Astrocyte of the spinal cord (primary cell): Measurements from ENCODE around the gene NUDT1.

ENCODE experiments used
- DNase-seq: peaks from one replicate; pipeline ENCODE4 v3.0.0; 2011; ENCODE audit warnings: low read depth, low spot score
- H3K4me3 ChIP-seq: 2 replicates; pipeline ENCODE4 v1.5.1; 2011; ENCODE audit warnings: low read depth, mild to moderate bottlenecking, low read length, moderate library complexity
- in situ Hi-C: cut with HindIII; loops from 2 replicates; pipeline ENCODE4 v1.10.0; 2017; ENCODE audit warnings: low sequenced_read_pairs
- TF ChIP-seq, protein P1 (sequence below): IDR thresholded peaks from 2 replicates; pipeline ENCODE4 v1.5.1; 2012; ENCODE audit warnings: low read depth, mild to moderate bottlenecking, low read length, inconsistent platforms

The NUDT1 gene

GRCh38 chr7:2217716-2218443 is 24.1 kb upstream of the NUDT1 start:
- DNase-seq = no peak
- no peak overlapping the region for H3K4me3 ChIP-seq
- in situ Hi-C loops = no loop called here
- TF ChIP-seq, protein P1, sequence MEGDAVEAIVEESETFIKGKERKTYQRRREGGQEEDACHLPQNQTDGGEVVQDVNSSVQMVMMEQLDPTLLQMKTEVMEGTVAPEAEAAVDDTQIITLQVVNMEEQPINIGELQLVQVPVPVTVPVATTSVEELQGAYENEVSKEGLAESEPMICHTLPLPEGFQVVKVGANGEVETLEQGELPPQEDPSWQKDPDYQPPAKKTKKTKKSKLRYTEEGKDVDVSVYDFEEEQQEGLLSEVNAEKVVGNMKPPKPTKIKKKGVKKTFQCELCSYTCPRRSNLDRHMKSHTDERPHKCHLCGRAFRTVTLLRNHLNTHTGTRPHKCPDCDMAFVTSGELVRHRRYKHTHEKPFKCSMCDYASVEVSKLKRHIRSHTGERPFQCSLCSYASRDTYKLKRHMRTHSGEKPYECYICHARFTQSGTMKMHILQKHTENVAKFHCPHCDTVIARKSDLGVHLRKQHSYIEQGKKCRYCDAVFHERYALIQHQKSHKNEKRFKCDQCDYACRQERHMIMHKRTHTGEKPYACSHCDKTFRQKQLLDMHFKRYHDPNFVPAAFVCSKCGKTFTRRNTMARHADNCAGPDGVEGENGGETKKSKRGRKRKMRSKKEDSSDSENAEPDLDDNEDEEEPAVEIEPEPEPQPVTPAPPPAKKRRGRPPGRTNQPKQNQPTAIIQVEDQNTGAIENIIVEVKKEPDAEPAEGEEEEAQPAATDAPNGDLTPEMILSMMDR = no peak

GRCh38 chr7:2218444-2218785 is 23.6 kb upstream of the NUDT1 start:
- no peak for DNase-seq
- in situ Hi-C loops = no loop called here

DNA sequence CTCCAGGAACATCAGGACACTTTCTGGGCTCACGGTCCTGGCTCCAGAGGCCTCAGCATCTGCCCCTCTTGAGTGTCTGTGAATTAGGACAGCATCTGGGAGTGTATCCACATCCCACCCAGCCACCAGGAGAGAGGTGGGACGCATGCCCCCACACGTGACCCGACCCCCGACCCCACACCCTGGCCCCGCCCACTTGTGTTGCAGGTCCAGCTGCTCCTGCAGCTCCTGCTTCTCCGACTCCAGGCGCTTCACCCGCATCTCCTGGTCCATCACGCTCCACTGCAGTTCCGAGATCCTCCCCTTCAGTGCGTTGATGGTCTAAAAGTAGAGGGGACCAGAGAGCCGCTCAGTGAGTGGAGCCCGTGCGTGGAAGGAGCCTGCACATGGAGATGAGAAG is 22.9 kb upstream of the NUDT1 start:
- in situ Hi-C loops = no loop called here
- H3K4me3 ChIP-seq = no peak overlapping the region
- TF ChIP-seq, protein P1 = no peak
- no peak for DNase-seq

More at GRCh38 chr7:2218444-2218785, 23.6 kb upstream of the NUDT1 start:
- no peak overlapping the region for H3K4me3 ChIP-seq
- TF ChIP-seq, protein P1 = no peak

DNA sequence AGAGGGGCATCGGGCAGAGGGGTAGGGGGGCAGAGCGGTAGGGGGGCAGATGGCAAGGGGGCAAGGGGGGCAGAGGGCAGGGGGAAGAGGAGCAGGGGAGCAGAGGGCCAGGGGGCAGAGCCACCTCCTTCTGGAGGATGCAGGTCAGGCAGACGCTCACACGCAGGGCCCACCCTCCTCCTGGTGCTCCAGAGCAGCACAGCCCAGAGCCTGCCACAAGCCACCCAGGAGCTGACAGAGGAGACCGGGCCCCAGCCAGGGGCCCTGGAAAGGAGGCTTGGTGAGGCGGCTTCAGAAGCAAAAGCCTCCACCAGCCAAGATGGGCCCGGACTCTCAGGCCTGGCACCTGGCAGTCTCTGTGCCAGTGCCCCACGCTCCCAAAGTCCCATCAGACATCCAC is 22.4 kb upstream of the NUDT1 start:
- no peak for DNase-seq
- in situ Hi-C loops = no loop called here
- TF ChIP-seq, protein P1 = no peak
- H3K4me3 ChIP-seq = no peak overlapping the region

GRCh38 chr7:2220030-2220429 is 22.0 kb upstream of the NUDT1 start:
- in situ Hi-C loops = no loop called here
- DNase-seq = no peak
- H3K4me3 ChIP-seq = no peak overlapping the region
- TF ChIP-seq, protein P1 = no peak

GRCh38 chr7:2220506-2220905 is 21.5 kb upstream of the NUDT1 start:
- TF ChIP-seq, protein P1 = no peak
- DNase-seq = no peak
- in situ Hi-C loops = no loop called here
- no peak overlapping the region for H3K4me3 ChIP-seq
